Astrocyte of the spinal cord (primary cell): ENCODE data around the gene MIA2.
A peak's percentile ranks its signal among the peaks of the same experiment; 100 is the strongest.
"Not testable (repeated sequence)": the region's sequence is repeated elsewhere in the genome, so short reads cannot be mapped to it uniquely, and the experiment has no call there.

Source experiments
- DNase-seq: peaks from one replicate; pipeline ENCODE4 v3.0.0; 2011; ENCODE audit warnings: low read depth, low spot score
- H3K4me3 ChIP-seq: 2 replicates; pipeline ENCODE4 v1.5.1; 2011; ENCODE audit warnings: low read depth, mild to moderate bottlenecking, low read length, moderate library complexity
- CTCF ChIP-seq: IDR thresholded peaks from 2 replicates; pipeline ENCODE4 v1.5.1; 2012; ENCODE audit warnings: low read depth, mild to moderate bottlenecking, low read length, inconsistent platforms
- in situ Hi-C: cut with HindIII; loops from 2 replicates; pipeline ENCODE4 v1.10.0; 2017; ENCODE audit warnings: low sequenced_read_pairs

Gene MIA2

GRCh38 chr14:39232554-39233415, 930 bp upstream of the MIA2 start:
- in situ Hi-C loops: no loop called here
- no peak overlapping the region for H3K4me3 ChIP-seq
- peak; percentile 77 for DNase-seq
- no peak for TF ChIP-seq CTCF

DNA sequence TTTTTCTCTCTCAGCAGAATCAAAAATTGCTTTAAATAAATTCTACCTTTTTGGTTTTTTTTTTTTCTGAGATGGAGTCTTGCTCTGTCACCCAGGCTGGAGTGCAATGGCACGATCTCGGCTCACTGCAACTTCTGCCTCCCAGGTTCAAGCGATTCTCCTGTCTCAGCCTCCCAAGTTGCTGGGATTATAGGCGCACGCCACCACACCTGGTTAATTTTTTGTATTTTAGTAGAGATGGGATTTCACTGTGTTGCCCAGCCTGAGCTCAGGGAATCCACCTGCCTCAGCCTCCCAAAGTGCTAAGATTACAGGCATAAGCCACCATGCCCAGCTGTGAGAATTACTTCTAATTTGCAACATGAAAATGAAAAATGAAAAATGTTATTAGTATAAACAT, 1.3 kb downstream of the MIA2 start:
- H3K4me3 ChIP-seq, DNase-seq, in situ Hi-C loops: not testable (repeated sequence)

DNA sequence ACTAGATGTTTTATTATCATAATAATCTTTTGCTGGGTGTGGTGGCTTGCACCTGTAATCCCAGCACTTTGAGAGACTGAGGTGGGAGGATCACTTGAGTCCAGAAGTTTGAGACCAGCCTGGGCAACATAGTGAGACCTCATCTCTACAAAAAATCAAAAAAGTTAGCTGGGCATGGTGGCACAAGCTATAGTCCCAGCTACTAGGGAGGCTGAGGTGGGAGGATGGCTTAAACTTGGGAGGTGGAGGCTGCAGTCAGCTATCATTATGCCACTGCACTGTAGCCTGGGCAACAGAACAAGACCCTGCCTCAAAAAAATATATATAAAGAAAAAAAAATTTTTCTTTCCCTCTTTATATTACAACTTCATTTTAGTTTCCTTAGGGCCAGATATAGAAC, 1.8 kb downstream of the MIA2 start:
- in situ Hi-C loops: not testable (repeated sequence)

GRCh38 chr14:39240769-39241168, 7.1 kb downstream of the MIA2 start:
- TF ChIP-seq CTCF: no peak
- in situ Hi-C loops: no loop called here
- no peak overlapping the region for H3K4me3 ChIP-seq
- no peak for DNase-seq

More for the DNA sequence above, 1.8 kb downstream of the MIA2 start:
- not testable (repeated sequence) for H3K4me3 ChIP-seq, DNase-seq

DNA sequence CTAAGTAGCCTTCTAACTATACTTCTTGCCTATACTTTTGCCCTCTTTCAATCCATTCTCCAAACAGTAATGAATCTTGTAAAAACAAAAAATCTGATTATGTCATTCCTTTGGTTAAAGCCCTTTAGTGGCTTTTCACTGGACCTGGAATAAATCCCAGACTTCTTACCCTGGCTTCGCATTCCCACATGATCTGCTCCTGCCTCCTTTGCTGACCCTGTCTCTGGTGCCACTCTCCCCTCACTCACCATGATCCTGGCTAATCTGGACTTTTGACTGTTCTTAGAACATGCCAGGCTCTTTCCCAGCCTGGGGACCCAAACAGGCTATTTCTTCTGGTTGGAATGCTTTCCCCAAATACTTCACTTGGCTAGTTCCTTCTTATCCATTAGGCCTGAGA, 7.9 kb downstream of the MIA2 start:
- DNase-seq: no peak
- in situ Hi-C loops: no loop called here
- no peak overlapping the region for H3K4me3 ChIP-seq
- no peak for TF ChIP-seq CTCF

DNA sequence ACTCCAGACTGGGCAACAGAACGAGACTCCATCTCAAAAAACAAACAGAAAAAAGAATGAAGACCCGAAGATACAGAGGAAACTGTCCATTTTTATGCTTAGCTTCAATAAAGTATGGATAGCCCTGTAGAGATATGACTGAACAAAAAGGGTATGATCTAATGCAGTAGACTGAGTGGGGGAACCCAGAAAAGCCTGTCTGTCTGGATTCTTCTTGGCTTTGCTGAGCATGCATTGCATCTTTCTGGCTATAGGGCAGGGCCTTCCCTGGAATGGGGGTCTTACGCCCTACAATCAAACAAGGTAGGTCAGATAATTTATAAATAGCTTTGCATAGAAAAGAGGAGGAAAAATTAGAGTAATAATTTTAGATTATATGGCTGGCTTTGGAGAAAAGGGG, 10.1 kb downstream of the MIA2 start:
- TF ChIP-seq CTCF: no peak
- in situ Hi-C loops: no loop called here

GRCh38 chr14:39246618-39247017, 12.9 kb downstream of the MIA2 start:
- no peak overlapping the region for H3K4me3 ChIP-seq
- TF ChIP-seq CTCF: no peak
- no peak for DNase-seq
- in situ Hi-C loops: no loop called here

More for the DNA sequence above, 10.1 kb downstream of the MIA2 start:
- no peak for DNase-seq
- no peak overlapping the region for H3K4me3 ChIP-seq
